Vagina (tissue), 2 donors: ENCODE results near the gene ASB4.

Experiments
- POLR2AphosphoS5 ChIP-seq, 2 donors: sonication (generic); formaldehyde crosslinking; IDR thresholded peaks; one replicate each; pipeline ENCODE4 v1.9.0; 2017; ENCODE audit warnings: antibody characterized with exemption in 2 of 2, mild to moderate bottlenecking in 2 of 2, low read depth in 1 of 2; ENCODE audit not compliant: insufficient read depth in 1 of 2
- TF ChIP-seq, protein P1 (sequence below), 3 experiments: fragments of 450-650 bp in 2 of 3; fragments of 200-600 bp in 1 of 3; sonication (generic) in 1 of 3; IDR thresholded peaks; one replicate each; pipeline ENCODE4 v1.5.1; 2017 to 2019; ENCODE audit warnings: antibody characterized with exemption in 3 of 3, mild to moderate bottlenecking in 2 of 3, moderate library complexity in 2 of 3

DNA sequence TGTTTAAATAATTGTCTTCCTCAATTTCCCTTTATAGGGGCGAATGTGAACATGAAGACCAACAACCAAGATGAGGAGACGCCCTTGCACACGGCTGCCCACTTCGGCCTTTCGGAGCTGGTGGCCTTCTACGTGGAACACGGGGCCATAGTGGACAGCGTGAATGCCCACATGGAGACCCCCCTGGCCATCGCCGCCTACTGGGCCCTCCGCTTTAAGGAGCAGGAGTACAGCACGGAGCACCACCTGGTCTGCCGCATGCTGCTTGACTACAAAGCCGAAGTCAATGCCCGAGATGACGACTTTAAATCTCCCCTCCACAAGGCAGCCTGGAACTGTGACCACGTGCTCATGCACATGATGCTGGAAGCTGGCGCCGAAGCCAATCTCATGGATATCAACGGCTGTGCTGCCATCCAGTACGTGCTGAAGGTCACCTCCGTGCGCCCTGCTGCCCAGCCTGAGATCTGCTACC is 42.1 kb downstream of the ASB4 start:
- TF ChIP-seq, protein P1, sequence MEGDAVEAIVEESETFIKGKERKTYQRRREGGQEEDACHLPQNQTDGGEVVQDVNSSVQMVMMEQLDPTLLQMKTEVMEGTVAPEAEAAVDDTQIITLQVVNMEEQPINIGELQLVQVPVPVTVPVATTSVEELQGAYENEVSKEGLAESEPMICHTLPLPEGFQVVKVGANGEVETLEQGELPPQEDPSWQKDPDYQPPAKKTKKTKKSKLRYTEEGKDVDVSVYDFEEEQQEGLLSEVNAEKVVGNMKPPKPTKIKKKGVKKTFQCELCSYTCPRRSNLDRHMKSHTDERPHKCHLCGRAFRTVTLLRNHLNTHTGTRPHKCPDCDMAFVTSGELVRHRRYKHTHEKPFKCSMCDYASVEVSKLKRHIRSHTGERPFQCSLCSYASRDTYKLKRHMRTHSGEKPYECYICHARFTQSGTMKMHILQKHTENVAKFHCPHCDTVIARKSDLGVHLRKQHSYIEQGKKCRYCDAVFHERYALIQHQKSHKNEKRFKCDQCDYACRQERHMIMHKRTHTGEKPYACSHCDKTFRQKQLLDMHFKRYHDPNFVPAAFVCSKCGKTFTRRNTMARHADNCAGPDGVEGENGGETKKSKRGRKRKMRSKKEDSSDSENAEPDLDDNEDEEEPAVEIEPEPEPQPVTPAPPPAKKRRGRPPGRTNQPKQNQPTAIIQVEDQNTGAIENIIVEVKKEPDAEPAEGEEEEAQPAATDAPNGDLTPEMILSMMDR (IDR thresholded peaks at IDR 0.05), result no peak
- TF ChIP-seq POLR2AphosphoS5 (IDR thresholded peaks at IDR 0.05; ENCODE audit: insufficient read depth in 1 of 2, low read depth in 1 of 2), result no peak
